Muscle layer of colon (tissue), 2 donors: ENCODE results near the gene OLA1.
"Not testable (repeated sequence)": the region's sequence is repeated elsewhere in the genome, so short reads cannot be mapped to it uniquely, and the experiment has no call there.

Experiments
- H3K27ac ChIP-seq: one replicate; pipeline ENCODE4 v1.7.0; 2013; ENCODE audit warnings: low read depth, mild to moderate bottlenecking, low read length, moderate library complexity
- H3K27me3 ChIP-seq, 2 donors: one replicate each; pipeline ENCODE4 v1.7.0; 2013; ENCODE audit warnings: low read length in 2 of 2, mild to moderate bottlenecking in 2 of 2; ENCODE audit not compliant: insufficient read depth in 2 of 2, control insufficient read depth in 1 of 2
- H3K36me3 ChIP-seq: one replicate; pipeline ENCODE4 v1.7.0; 2013; ENCODE audit warnings: mild to moderate bottlenecking, low read length; ENCODE audit not compliant: insufficient read depth
- H3K4me1 ChIP-seq: one replicate; pipeline ENCODE4 v1.7.0; 2013; ENCODE audit warnings: mild to moderate bottlenecking, low read length; ENCODE audit not compliant: insufficient read depth
- H3K4me3 ChIP-seq, 2 donors: one replicate each; pipeline ENCODE4 v1.7.0; 2013; ENCODE audit warnings: low read length in 2 of 2, low read depth in 1 of 2, mild to moderate bottlenecking in 1 of 2, moderate library complexity in 1 of 2
- H3K9ac ChIP-seq: one replicate; pipeline ENCODE4 v1.7.0; 2013; ENCODE audit warnings: low read length
- H3K9me3 ChIP-seq: one replicate; pipeline ENCODE4 v1.7.0; 2013; ENCODE audit warnings: mild to moderate bottlenecking, low read length
- donor health status: abdominal sarcoma.
- donor health status: Adenocarcinoma of cecum.

OLA1 gene

GRCh38 chr2:174248187-174248997 is at the start of gene OLA1:
TSS of gene OLA1 (minus strand) at chr2:174248532. CDS start at chr2:174246815, 1,717 bp downstream.
- Histone ChIP-seq H3K27me3 (no peaks in the 10 kb centered on the region), H3K27ac (peak within 1 kb of the TSS; percentile 85), H3K36me3 (no peaks in the 10 kb centered on the region), H3K4me1 (peaks cover 4% of the 10 kb centered on the region), H3K9me3 (no peaks in the 10 kb centered on the region), H3K9ac (peak within 1 kb of the TSS; percentile 59), H3K4me3 (peak within 1 kb of the TSS; percentile 63 to 80)

GRCh38 chr2:174292908-174293307 is 44.6 kb upstream of the OLA1 start:
- no peaks in the 10 kb centered on the region for H3K27me3 ChIP-seq
- peaks cover 5% of the 10 kb centered on the region for H3K9me3 ChIP-seq
- no peaks in the 10 kb centered on the region for H3K4me1 ChIP-seq
- H3K9ac ChIP-seq = no peak overlapping the region
- no peak overlapping the region for H3K27ac ChIP-seq
- no peaks in the 10 kb centered on the region for H3K36me3 ChIP-seq
- no peak overlapping the region for H3K4me3 ChIP-seq

- Histone ChIP-seq H3K27ac (no peak overlapping the region), H3K27me3 (no peaks in the 10 kb centered on the region), H3K9ac (no peak overlapping the region), H3K9me3 (no peaks in the 10 kb centered on the region), H3K4me3 (no peak overlapping the region), H3K36me3 (no peaks in the 10 kb centered on the region), H3K4me1 (no peaks in the 10 kb centered on the region)
Measured at GRCh38 chr2:174286172-174286571, 37.8 kb upstream of the OLA1 start.

GRCh38 chr2:174282441-174282840 is 34.1 kb upstream of the OLA1 start:
- Histone ChIP-seq H3K4me3 (no peak overlapping the region), H3K9me3 (no peaks in the 10 kb centered on the region), H3K27ac (no peak overlapping the region), H3K27me3 (no peaks in the 10 kb centered on the region), H3K36me3 (no peaks in the 10 kb centered on the region), H3K9ac (no peak overlapping the region), H3K4me1 (no peaks in the 10 kb centered on the region)

- no peaks in the 10 kb centered on the region for H3K4me1 ChIP-seq
- H3K4me3 ChIP-seq = no peak overlapping the region
- no peak overlapping the region for H3K27ac ChIP-seq
- no peak overlapping the region for H3K9ac ChIP-seq
- no peaks in the 10 kb centered on the region for H3K9me3 ChIP-seq
- H3K27me3 ChIP-seq = no peaks in the 10 kb centered on the region
- no peaks in the 10 kb centered on the region for H3K36me3 ChIP-seq
Measured at GRCh38 chr2:174281736-174282135, 33.4 kb upstream of the OLA1 start.

GRCh38 chr2:174280596-174280995 is 32.3 kb upstream of the OLA1 start:
- Histone ChIP-seq H3K4me3 (no peak overlapping the region), H3K4me1 (no peaks in the 10 kb centered on the region), H3K36me3 (no peaks in the 10 kb centered on the region), H3K27me3 (no peaks in the 10 kb centered on the region), H3K9me3 (no peaks in the 10 kb centered on the region), H3K27ac (no peak overlapping the region), H3K9ac (no peak overlapping the region)

- not testable (repeated sequence) for H3K4me3 ChIP-seq, H3K4me1 ChIP-seq, H3K27me3 ChIP-seq, H3K27ac ChIP-seq, H3K9ac ChIP-seq, H3K36me3 ChIP-seq, H3K9me3 ChIP-seq
Measured at GRCh38 chr2:174270263-174270662, 21.9 kb upstream of the OLA1 start.

GRCh38 chr2:174266288-174266687 is 18.0 kb upstream of the OLA1 start:
- H3K4me3 ChIP-seq = no peak overlapping the region
- H3K27me3 ChIP-seq = no peaks in the 10 kb centered on the region
- no peak overlapping the region for H3K9ac ChIP-seq
- H3K9me3 ChIP-seq = no peaks in the 10 kb centered on the region
- no peaks in the 10 kb centered on the region for H3K36me3 ChIP-seq
- no peak overlapping the region for H3K27ac ChIP-seq
- no peaks in the 10 kb centered on the region for H3K4me1 ChIP-seq

GRCh38 chr2:174263997-174264396 is 15.7 kb upstream of the OLA1 start:
- Histone ChIP-seq H3K36me3 (no peaks in the 10 kb centered on the region), H3K27me3 (no peaks in the 10 kb centered on the region), H3K27ac (no peak overlapping the region), H3K9ac (no peak overlapping the region), H3K9me3 (no peaks in the 10 kb centered on the region), H3K4me1 (no peaks in the 10 kb centered on the region), H3K4me3 (no peak overlapping the region)

- Histone ChIP-seq H3K27me3 (no peaks in the 10 kb centered on the region), H3K4me3 (no peak overlapping the region), H3K9me3 (no peaks in the 10 kb centered on the region), H3K27ac (no peak overlapping the region), H3K9ac (no peak overlapping the region), H3K36me3 (no peaks in the 10 kb centered on the region), H3K4me1 (no peaks in the 10 kb centered on the region)
Measured at GRCh38 chr2:174259981-174260380, 11.6 kb upstream of the OLA1 start.

GRCh38 chr2:174254267-174254666 is 5.9 kb upstream of the OLA1 start:
- Histone ChIP-seq H3K36me3 (no peaks in the 10 kb centered on the region), H3K9ac (no peak overlapping the region)

GRCh38 chr2:174248998-174249592 is 763 bp upstream of the OLA1 start:
- no peaks in the 10 kb centered on the region for H3K9me3 ChIP-seq
- peak overlapping the region; percentile 63 to 80 for H3K4me3 ChIP-seq
- peaks cover 4% of the 10 kb centered on the region for H3K4me1 ChIP-seq
- H3K27ac ChIP-seq = peak overlapping the region; percentile 85
- H3K36me3 ChIP-seq = no peaks in the 10 kb centered on the region
- H3K9ac ChIP-seq = peak overlapping the region; percentile 7
- no peaks in the 10 kb centered on the region for H3K27me3 ChIP-seq

More at GRCh38 chr2:174254267-174254666, 5.9 kb upstream of the OLA1 start:
- Histone ChIP-seq H3K27ac (no peak overlapping the region), H3K4me3 (no peak overlapping the region), H3K9me3 (no peaks in the 10 kb centered on the region), H3K4me1 (peaks cover 1% of the 10 kb centered on the region), H3K27me3 (no peaks in the 10 kb centered on the region)
